ENCODE results near the gene DCC.

The DCC gene

DNA sequence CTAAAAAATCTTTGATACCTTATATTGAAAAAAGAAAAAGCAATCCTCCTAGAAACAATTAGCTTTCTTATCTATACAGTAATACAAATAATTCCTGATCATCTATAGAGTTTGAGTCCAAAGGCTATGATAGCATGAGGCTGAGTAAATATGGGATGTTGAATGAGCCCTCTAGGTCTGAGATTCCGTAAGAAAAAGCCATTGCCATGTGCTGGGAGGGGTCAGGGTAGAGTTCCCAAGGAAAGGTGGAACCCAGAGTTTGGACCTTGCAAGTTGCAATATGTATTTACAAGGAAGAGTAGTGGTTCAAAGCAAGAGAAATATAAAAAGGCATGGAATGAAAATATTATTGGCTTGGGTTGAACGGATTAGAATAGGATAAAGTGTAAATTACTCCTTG, 178.1 kb downstream of the DCC start:
- DNase-seq = no peak

GRCh38 chr18:52519021-52519420, 179.0 kb downstream of the DCC start:
- no peak for DNase-seq

- no peak for DNase-seq
Observed at GRCh38 chr18:52523566-52523965, 183.6 kb downstream of the DCC start.

DNA sequence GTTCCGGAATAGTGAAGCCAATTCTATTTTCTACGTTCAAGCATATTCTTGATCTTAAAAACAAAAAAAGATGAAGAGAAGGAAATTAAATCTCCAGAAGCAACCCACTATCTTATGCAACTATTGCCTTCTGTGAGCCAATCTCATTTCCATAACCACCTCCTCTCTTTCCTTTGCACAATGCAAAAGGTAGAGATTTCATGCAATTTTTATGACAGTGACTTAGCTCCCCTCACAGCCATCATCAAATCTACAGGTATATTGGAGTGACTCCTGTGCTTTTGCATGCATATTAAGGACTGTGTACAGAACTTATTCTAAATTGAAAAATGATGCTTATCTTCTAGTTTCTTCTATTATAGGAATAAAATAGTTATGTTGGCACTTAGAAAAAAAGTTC, 191.8 kb downstream of the DCC start:
- no peak for DNase-seq

GRCh38 chr18:52536039-52536438, 196.0 kb downstream of the DCC start:
- no peak for DNase-seq

DNA sequence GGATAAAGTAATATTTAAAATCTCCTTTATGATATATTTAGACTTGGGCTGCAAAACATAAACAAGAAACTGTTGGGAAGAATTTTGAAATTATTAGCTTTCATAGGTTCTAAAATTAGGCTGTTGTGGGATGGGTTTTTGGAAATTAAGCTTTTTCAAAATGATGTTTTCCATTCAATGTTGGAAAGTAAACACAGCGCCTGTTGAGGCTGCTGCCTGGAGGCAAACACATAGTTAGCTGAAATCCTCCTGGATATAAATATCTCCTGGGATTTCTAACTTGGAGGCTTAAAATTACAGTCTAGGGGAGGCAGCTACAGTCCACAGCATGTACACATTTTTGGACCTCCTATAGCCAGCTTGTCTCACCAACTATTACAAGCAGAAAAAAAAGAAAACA, 197.3 kb downstream of the DCC start:
- no peak for DNase-seq

DNA sequence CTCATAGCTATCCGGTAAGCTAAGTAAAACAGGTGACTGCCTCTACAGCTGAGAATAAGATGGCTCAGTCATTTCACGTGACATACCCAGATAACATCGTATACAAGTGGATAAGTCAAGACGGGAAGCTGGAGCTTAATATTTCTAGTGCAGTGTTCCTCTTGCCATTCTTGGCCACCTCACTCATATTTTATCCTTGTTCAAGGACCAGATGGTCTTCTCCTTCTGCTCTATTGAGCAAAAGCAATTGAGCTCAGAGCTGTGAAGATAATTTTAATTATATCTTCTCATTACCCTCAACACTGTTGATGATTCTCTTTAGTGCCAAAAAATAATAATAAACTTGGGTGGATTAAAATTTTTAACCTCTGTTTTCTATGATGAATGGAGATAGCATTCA, 201.1 kb downstream of the DCC start:
- DNase-seq = no peak

GRCh38 chr18:52544086-52544485, 204.1 kb downstream of the DCC start:
- no peak for DNase-seq

- DNase-seq = no peak
Observed at GRCh38 chr18:52546686-52547346, 206.8 kb downstream of the DCC start.

DNA sequence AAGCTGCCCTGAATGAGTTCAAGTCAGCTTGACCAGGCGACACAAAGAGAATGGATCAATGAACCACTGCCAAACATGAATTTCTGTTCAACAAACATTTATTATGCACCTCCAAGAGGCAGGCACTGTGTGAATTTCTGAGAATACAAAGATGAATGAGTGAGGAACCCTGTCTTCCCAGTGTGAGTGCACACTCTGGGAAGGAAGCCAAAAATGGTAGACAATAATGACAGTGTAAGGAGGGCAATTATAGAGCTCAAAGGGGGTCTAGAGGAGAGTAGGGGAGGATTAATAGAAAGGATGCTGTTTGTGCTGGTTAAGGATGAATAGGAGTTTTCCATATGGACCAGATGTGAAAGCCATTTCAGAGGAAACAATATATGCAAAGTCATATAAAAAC, 213.4 kb downstream of the DCC start:
- no peak for DNase-seq

DNA sequence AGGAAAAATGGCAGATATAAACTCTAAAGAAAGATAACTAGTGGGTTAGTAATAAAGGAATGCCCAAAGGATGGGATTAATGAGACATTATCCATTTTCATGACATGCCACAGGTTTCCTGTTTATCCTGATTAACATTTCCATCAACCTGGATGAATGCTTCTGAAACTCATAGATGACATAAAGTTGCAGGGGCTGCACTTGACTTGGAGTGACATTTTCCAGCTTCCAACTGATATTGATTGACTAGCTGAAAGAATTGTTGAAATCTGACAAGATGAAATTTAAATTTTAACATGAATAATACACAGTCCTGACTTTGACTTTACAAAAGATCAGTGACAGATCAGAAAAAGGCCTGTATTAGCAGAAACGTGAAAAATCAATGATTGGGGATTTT, 214.2 kb downstream of the DCC start:
- DNase-seq = no peak

DNA sequence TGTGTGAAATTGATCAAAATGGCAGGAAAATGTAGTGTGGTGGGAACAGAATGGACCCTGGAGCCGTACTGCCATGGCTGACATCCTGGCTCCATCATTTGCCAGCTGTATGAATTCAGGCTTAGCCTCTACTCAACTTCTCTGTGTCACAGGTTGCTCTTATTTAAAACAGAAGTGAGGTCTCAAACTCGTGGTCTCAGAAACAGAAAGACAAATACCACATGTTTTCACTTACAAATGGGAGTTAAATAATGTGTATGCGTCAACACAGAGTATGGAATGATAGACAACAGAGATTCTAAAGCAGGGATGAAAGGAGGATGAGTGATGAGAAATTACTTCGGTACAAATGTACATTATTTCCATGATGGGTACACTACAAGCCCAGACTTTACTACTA, 227.4 kb downstream of the DCC start:
- no peak for DNase-seq

DNA sequence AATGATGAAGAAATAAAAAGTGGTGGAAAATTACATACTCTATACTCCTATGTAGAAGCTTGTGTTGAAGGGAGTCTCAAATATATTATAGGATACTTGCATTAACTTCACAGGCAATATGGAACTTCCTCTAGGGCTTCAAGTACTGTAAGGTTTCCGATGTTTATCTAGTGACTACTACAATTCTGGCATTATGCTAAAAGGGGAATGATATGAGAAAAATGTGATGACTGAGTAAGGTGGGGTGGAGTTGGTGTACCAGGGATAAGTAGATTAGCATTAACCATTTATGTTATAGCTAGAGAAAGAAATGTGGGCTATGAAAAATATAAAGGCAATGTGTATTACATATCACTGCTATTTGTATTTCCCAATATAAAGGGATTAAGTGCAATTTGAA, 229.5 kb downstream of the DCC start:
- DNase-seq = no peak

DNA sequence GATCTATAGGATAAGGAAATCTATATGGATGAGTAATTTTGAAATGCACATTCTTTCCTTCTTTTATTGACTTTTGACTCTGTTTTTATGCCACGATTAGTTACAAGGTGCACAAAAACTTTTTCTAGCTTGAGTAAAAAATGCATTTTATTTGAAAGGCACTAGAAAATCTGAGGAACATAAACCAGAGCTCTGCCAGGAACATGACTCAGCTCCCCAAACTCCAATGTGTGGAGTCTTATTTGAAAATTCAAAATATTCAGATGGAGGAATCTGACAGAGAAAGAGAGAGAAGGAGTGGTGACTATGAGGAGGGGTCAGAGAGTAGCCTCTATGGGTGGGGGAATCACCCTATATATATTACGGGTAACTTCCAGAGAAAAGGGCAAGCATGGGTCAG, 231.0 kb downstream of the DCC start:
- no peak for DNase-seq

- DNase-seq = no peak
Observed at GRCh38 chr18:52572036-52573000, 232.3 kb downstream of the DCC start.

DNA sequence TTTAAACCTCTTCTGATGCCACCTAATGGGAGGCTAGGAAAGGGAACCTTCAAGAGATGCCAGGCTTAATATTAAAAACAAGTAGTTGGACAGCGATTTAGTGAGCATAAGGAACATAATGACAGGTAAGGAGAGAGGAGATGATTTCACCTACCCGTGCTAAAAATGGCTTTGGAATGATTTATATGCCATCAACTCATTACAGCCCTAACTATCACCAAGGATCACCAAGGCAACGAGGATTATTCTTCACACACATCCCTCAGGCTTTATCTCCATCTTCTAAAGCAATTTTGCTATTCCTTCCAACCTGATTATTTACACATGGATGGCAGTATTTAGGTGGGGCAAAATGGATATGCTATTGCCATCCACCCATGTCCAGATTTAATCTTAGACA, 237.8 kb downstream of the DCC start:
- DNase-seq = no peak

DNA sequence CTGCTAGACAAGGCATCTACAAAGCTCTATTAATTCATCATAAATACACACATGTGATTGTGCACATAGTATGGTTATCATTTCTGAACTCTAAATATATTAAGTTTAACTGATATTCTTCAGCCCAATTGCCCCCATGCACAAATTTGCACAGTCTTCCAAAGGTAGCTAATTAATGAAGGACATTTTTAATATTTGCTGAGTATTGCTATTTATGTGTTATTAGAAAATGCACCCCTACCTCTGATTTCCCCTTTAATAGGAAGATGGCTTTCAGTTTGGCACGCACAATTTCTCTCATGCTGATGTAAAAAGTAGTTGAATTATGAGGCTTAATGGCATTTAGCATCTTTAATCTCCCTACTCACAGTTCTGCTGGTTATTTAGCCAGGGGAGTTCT, 242.1 kb downstream of the DCC start:
- DNase-seq = no peak

DNA sequence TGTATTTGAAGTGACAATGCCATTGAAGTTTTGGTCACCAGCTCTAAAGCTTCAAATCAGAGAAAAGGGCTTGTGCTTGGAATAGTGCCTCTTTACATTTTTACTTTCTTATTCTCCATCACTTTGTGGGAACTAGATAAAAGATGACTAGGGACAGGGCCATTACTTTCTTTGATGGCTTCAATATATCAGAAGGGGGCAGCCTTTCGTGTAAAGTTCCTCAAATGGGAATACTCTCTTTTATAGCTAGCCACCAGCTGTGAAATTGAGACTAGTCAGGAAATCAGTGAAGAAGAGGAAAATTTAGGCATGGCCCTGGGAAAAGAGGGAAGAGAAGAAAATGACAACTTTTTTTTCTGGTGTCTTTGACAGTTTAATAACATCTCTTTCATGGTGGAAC, 242.5 kb downstream of the DCC start:
- DNase-seq = no peak

DNA sequence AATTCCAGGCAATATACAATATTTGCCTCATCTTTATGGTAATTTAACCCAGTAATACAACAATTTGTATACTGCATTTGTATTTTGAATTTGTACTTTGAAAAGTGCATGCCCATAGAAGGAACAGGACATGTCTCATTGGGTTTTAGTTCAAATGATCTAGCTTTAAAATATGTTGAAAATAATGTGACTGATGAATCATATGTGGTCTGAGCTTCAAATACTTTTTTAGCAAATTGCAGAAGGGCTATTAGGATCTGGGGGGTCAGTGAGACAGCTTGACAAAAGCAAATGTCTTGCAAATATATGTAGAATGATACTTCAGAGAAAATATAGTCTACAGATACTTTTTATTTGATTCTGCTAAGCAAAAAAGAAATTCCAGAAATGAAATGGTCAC, 248.9 kb downstream of the DCC start:
- no peak for DNase-seq

- no peak for DNase-seq
Observed at GRCh38 chr18:52596748-52597435, 256.9 kb downstream of the DCC start.

DNA sequence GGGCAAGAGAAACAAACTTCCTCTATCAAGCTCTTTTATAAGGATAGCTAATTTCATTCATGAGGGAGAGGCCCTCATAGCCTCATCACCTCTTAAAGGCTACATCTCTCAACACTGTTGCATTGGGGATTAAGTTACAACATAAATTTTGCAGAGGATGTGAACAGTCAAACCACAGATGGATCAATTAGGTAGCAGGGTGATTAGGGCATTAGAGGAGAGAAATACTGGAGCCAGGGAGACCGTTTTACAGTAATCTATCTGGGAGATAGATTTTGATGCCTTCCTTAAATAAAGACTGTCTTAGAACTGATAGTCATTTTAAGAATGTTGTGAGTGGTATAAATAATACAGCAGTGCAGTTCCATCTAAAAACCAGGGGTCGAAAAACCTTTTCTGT, 258.9 kb downstream of the DCC start:
- DNase-seq = no peak

DNA sequence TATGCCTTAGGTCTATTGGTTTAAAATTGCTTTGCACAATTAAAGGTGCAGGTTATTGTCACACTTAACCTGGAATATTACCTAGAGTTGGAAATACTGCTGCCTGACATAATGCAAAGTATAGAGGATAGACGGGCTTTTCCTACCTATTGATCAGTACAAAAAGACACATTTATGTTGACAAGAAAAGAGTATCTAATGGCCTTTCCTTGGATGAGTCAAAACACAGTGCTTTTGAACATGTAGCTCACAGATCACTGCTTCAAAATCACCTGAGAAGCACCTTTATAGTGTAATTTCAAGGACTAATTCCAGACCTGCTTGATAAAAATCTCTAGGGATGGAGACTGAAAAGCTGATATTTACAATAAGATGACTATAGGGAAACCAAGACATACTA, 262.8 kb downstream of the DCC start:
- no peak for DNase-seq

- no peak for DNase-seq
Observed at GRCh38 chr18:52605345-52605744, 265.3 kb downstream of the DCC start.

DNA sequence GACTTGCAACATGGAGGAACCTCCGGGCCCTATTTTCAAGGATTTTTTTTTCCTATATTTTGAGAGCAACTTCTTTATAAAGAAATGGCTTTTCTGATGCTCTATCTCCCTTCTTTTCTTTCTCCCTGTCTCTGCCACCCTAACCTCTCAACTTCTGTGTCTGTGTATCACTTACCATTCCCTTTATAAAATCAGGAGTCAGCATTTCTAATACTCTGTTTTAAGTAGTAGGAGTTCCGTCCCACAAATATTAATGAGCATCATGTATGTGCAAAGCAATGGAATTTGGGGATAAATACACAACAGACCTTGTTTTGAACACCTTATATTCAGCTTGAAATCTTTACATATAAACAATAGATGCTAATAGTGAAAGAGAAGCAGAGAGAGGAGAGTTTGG, 268.0 kb downstream of the DCC start:
- no peak for DNase-seq

Measured in activated effector memory CD4-positive, alpha-beta T cell treated with Interleukin-2 at 50 U/mL for 16 hours (primary cell).